Bronchial epithelial cell (primary cell): Measurements from ENCODE around the gene GUCY2D. TPM values are rescaled to one million over a fixed set of nuclear protein-coding genes. Genes with fewer than 3 reads are reported as not detected.

Experiments
- DNase-seq: peaks from one replicate; pipeline ENCODE4 v3.0.0-alpha.2; 2010; ENCODE audit warnings: low read depth
- FAIRE-seq: peaks from 2 replicates; lab custom pipeline; 2011; peaks lifted over from hg19 to GRCh38; lab: Jason Lieb, UNC
- H3K27me3 ChIP-seq: 2 replicates; pipeline ENCODE4 v1.5.1; 2011; ENCODE audit warnings: low read length; ENCODE audit not compliant: control insufficient read depth, insufficient read depth
- H3K36me3 ChIP-seq: 2 replicates; pipeline ENCODE4 v1.5.1; 2011; ENCODE audit warnings: low read length; ENCODE audit not compliant: control insufficient read depth, insufficient read depth
- H3K4me3 ChIP-seq: 2 replicates; pipeline ENCODE4 v1.5.1; 2011; ENCODE audit warnings: mild to moderate bottlenecking, low read depth, low read length, control low read depth
- CTCF ChIP-seq: IDR thresholded peaks from 2 replicates; pipeline ENCODE4 v1.5.1; 2011; ENCODE audit warnings: mild to moderate bottlenecking, moderate library complexity, low read length, control low read depth, inconsistent platforms; ENCODE audit not compliant: insufficient read depth, severe bottlenecking
- total RNA-seq: library from RNA; depleted of rRNA; stranded (reverse); fragments of >200 nt; gene quantifications from 2 replicates; pipeline ENCODE4 v1.2.1, GENCODE V29; 2014

Gene GUCY2D
- total RNA-seq, 1 donor from 2014 or later: not detected

- DNase-seq: no peak
- Histone ChIP-seq H3K36me3 (no peaks in the 10 kb centered on the region), H3K27me3 (peaks cover 16% of the 10 kb centered on the region), H3K4me3 (no peak overlapping the region)
- FAIRE-seq: no peak
- TF ChIP-seq CTCF: no peak
Observed at GRCh38 chr17:8069587-8069860, 67.1 kb downstream of the GUCY2D start.

Other genes starting within 250 kb of the GUCY2D start
- 2.9 and 6.0 TPM in 2 replicates for gene KDM6B, start 168.4 kb upstream of the GUCY2D start, total RNA-seq
- gene TMEM88, start 147.5 kb upstream of the GUCY2D start, total RNA-seq: 0.64 TPM in 1 of 2 replicates, not detected in the other
- gene NAA38, start 145.1 kb upstream of the GUCY2D start, total RNA-seq: 36.6 and 47.5 TPM in 2 replicates
- 6.5 and 9.0 TPM in 2 replicates for gene CYB5D1, start 144.6 kb upstream of the GUCY2D start, total RNA-seq
- 41.3 and 98.2 TPM in 2 replicates for gene CHD3, start 113.8 kb upstream of the GUCY2D start, total RNA-seq
- gene RNF227, start 86.3 kb upstream of the GUCY2D start, total RNA-seq: 7.8 and 8.2 TPM in 2 replicates
- gene KCNAB3, start 72.8 kb upstream of the GUCY2D start, total RNA-seq: 0.79 and 0.90 TPM in 2 replicates
- gene TRAPPC1, start 70.7 kb upstream of the GUCY2D start, total RNA-seq: 16.8 and 27.9 TPM in 2 replicates
- 8.2 and 12.2 TPM in 2 replicates for gene CNTROB, start 70.4 kb upstream of the GUCY2D start, total RNA-seq
- gene ALOX15B, start 36.4 kb downstream of the GUCY2D start, total RNA-seq: 5.8 and 20.6 TPM in 2 replicates
- 0.26 and 2.0 TPM in 2 replicates for gene ALOX12B, start 85.1 kb downstream of the GUCY2D start, total RNA-seq
- gene ALOXE3, start 115.9 kb downstream of the GUCY2D start, total RNA-seq: 1.3 and 2.0 TPM in 2 replicates
- 0.13 and 1.3 TPM in 2 replicates for gene HES7, start 121.5 kb downstream of the GUCY2D start, total RNA-seq
- gene PER1, start 149.8 kb downstream of the GUCY2D start, total RNA-seq: 21.9 and 26.4 TPM in 2 replicates
- gene VAMP2, start 160.3 kb downstream of the GUCY2D start, total RNA-seq: 2.1 and 4.4 TPM in 2 replicates
- 20.2 and 24.2 TPM in 2 replicates for gene TMEM107, start 173.8 kb downstream of the GUCY2D start, total RNA-seq
- 6.5 and 6.8 TPM in 2 replicates for gene BORCS6, start 187.6 kb downstream of the GUCY2D start, total RNA-seq
- 0.64 and 1.6 TPM in 2 replicates for gene AURKB, start 208.0 kb downstream of the GUCY2D start, total RNA-seq
- 2.9 and 5.6 TPM in 2 replicates for gene CTC1, start 245.4 kb downstream of the GUCY2D start, total RNA-seq
- gene PFAS, start 246.7 kb downstream of the GUCY2D start, total RNA-seq: 5.8 and 9.5 TPM in 2 replicates